Measurements from ENCODE around the gene ANKRD60.

ANKRD60 gene

DNA sequence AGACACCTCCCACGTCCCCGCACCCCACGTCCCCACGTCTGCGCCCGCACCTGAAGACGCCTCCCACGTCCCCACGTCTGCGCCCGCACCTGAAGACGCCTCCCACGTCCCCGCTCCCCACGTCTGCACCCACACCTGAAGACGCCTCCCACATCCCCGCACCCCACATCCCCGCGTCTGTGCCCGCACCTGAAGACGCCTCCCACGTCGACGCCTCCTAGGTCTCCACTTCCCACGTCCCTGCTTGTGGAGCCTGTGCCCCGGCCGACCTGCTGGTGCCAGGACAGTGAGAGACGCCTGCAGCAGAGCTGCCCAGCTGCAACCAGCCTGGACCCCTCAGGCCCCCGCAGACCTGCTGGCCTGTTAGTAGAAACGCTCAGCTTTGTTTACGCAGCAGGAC, 22.6 kb downstream of the ANKRD60 start:
- TF ChIP-seq, protein P1, sequence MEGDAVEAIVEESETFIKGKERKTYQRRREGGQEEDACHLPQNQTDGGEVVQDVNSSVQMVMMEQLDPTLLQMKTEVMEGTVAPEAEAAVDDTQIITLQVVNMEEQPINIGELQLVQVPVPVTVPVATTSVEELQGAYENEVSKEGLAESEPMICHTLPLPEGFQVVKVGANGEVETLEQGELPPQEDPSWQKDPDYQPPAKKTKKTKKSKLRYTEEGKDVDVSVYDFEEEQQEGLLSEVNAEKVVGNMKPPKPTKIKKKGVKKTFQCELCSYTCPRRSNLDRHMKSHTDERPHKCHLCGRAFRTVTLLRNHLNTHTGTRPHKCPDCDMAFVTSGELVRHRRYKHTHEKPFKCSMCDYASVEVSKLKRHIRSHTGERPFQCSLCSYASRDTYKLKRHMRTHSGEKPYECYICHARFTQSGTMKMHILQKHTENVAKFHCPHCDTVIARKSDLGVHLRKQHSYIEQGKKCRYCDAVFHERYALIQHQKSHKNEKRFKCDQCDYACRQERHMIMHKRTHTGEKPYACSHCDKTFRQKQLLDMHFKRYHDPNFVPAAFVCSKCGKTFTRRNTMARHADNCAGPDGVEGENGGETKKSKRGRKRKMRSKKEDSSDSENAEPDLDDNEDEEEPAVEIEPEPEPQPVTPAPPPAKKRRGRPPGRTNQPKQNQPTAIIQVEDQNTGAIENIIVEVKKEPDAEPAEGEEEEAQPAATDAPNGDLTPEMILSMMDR (IDR thresholded peaks at IDR 0.05; ENCODE audit: borderline replicate concordance, insufficient read depth, low read depth, low read length): no peak
- no peak overlapping the region for H3K4me3 ChIP-seq (ENCODE audit: low read depth, low read length)

DNA sequence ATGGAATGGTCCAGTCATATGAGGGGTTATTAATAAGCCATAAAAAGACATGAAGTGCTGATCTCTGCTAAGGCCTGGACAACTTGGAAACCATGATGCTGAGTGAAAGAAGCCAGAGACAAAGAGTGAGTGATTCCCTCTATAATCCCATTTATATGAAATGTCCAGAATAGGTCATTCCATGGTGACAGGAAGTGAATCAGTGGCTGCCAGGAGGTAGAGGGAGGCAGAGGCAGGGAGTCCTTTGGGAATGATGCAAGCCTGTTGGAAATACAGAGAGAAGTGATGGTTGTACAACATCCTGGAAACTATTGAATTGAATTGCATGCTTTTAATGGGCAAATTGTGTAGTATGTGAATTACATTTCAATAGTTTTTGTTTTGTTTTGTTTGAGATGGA, 26.4 kb downstream of the ANKRD60 start:
- no peak overlapping the region for H3K4me3 ChIP-seq (ENCODE audit: low read depth, low read length)
- TF ChIP-seq, protein P1 (IDR thresholded peaks at IDR 0.05; ENCODE audit: borderline replicate concordance, insufficient read depth, low read depth, low read length): no peak

DNA sequence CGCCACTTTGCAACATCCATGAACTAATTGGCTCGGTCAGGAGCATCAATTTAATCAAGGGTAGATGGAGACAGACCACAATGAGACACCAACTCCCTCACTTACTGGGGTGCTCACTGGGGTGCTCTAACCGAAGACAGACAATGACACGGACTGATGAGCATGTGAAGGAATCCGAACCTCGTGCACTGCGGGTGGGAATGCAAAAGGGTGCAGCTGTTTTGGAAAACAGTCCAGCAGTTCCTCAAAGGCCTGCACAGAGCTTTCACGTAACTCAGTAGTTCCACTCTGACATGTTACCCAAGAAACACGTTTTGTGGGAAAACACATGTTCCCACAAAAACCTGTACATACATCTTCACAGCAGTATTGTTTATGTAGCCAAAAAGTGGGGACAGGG, 26.8 kb downstream of the ANKRD60 start:
- TF ChIP-seq, protein P1 (IDR thresholded peaks at IDR 0.05; ENCODE audit: borderline replicate concordance, insufficient read depth, low read depth, low read length): no peak
- no peak overlapping the region for H3K4me3 ChIP-seq (ENCODE audit: low read depth, low read length)

DNA sequence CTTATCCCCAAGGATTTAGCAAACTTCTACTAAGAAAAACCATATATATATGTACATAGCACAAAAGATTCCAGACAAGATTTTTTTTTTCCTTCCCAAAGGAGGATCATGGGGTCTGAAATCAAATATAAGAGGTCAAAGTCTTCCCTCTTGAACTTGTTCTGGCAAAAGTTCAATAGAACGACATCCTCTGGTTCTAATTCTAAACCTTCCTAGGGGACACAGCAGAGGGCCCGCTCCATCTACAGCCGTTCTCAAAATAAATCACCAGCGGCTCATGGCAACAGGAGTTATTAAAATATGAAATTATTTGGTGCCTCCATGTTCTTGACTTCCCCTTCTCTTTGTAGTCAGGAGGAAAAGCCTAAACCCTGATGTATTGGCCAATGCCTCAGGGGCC, 29.0 kb downstream of the ANKRD60 start:
- TF ChIP-seq, protein P1 (IDR thresholded peaks at IDR 0.05; ENCODE audit: borderline replicate concordance, insufficient read depth, low read depth, low read length): no peak

DNA sequence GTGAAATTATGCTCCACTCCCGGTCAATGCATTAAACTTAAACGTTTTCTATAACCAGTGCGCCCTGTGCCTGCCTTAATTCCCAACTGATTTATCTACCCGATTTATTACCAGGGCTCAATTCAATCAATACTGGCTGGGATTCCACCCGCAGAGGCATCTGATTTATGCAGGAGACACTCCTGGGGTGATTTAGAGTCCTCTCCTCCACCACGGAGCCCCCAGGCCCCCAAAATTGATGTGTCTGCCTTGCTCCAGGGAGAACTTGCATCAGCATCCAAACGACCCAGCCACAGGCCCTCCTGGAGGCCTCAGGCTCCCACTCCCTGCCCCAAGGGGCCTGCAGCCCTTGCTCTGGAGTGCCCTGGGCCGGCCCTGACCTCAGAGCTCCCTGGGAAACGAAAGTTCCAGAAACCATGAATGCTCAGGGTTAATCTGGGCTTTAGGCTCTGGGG, 29.5 kb downstream of the ANKRD60 start:
- no peak overlapping the region for H3K4me3 ChIP-seq (ENCODE audit: low read depth, low read length)
- TF ChIP-seq, protein P1 (IDR thresholded peaks at IDR 0.05; ENCODE audit: borderline replicate concordance, insufficient read depth, low read depth, low read length): no peak

More for the DNA sequence above, 29.0 kb downstream of the ANKRD60 start:
- H3K4me3 ChIP-seq (ENCODE audit: low read depth, low read length): no peak overlapping the region

DNA sequence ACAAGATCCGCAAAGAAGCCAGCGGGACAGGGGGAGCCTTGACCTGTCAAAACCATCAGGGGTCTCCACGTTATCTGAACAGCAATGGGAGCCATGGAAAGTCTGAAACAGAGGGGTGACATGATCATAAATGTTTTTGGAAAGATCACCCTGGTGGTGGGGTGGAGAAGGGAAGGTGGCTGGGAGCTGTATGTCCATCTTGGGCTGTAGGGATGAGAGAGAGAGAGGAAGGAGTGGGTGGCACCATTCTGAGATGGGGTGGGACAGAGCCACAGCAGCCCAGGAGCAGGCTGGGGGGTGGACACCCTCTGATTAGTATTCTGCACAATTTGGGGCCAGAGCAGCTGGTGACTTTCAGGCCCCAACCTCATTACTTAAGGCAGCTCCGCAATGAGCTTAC, 30.1 kb downstream of the ANKRD60 start:
- TF ChIP-seq, protein P1 (IDR thresholded peaks at IDR 0.05; ENCODE audit: borderline replicate concordance, insufficient read depth, low read depth, low read length): no peak
- no peak overlapping the region for H3K4me3 ChIP-seq (ENCODE audit: low read depth, low read length)

DNA sequence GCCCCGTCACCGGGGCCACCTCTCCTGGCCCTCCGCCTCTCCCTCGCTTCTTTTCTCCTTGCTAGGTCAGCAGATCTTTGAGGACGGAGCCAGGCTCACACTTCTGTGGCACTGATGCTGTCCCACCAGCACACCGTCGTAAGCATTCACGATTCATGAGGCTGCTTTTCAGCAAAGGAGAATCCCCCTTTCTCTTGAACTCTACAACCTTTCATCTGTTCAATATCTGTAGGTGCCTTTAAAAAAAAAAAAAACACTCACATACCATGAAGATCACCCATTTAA, 31.3 kb downstream of the ANKRD60 start:
- no peak overlapping the region for H3K4me3 ChIP-seq (ENCODE audit: low read depth, low read length)
- TF ChIP-seq, protein P1 (IDR thresholded peaks at IDR 0.05; ENCODE audit: borderline replicate concordance, insufficient read depth, low read depth, low read length): no peak
